Right ventricle myocardium inferior (tissue), 1 donor: Measurements from ENCODE around the gene THG1L. TPM values are rescaled to one million over a fixed set of nuclear protein-coding genes. Genes with fewer than 3 reads are reported as not detected.
A peak's percentile ranks its signal among the peaks of the same experiment; 100 is the strongest.
"Not testable (repeated sequence)": the region's sequence is repeated elsewhere in the genome, so short reads cannot be mapped to it uniquely, and the experiment has no call there.

Source experiments
- ATAC-seq: fragments of 200-7000 bp; cut with Tn5 transposase; one replicate; pipeline ENCODE4 v1.9.1; 2020; ENCODE audit warnings: mild to moderate bottlenecking, moderate library complexity
- DNase-seq: peaks from one replicate; pipeline ENCODE4 v3.0.0; 2021; ENCODE audit errors: missing footprints
- intact Hi-C: fragments of 100-400 bp; cut with DNase I; formaldehyde crosslinking; loops from one replicate; pipeline ENCODE4 v1.11.0; 2022
- long read RNA-seq: library from polyadenylated mRNA; unstranded; transcript quantifications from one replicate; pipeline ENCODE4 v2.0.0, GENCODE V29; 2021
- total RNA-seq: library from RNA; stranded (reverse); fragmentation: NEBNext Ultra II Directional; extraction: Animal tissue kit (Norgen Biotek cat#: 25700); gene quantifications from one replicate; pipeline ENCODE4 v1.2.1, GENCODE V29; 2021
- donor health status: DM: no; HTN: yes; CAD: no; lungs with severe emphysema.

Gene THG1L
- total RNA-seq = 3.9 TPM
- long read RNA-seq, partial matches to known transcripts = 0 of 5 reads
- long read RNA-seq, other reads (novel, unspliced or antisense) = 1 of 5 reads

- DNase-seq (peak; percentile 98), ATAC-seq (peak; percentile 99)
- intact Hi-C loops = no loop called here
Measured at GRCh38 chr5:157731272-157732129, at the start of gene THG1L. Gene THG1L (plus strand): TSS chr5:157731420. CDS start chr5:157731441, 21 bp downstream.

- ATAC-seq (no peak), DNase-seq (no peak)
- intact Hi-C loops = no loop called here
Measured at GRCh38 chr5:157682257-157682656, 49.0 kb upstream of the THG1L start.

GRCh38 chr5:157686276-157687197 is 44.7 kb upstream of the THG1L start:
- intact Hi-C loops, DNase-seq: not testable (repeated sequence)
- ATAC-seq = peak; percentile 80

- DNase-seq = no peak
- no peak for ATAC-seq
- intact Hi-C loops = no loop called here
Measured at GRCh38 chr5:157687198-157687554, 44.0 kb upstream of the THG1L start.

- ATAC-seq = no peak
- DNase-seq = no peak
Measured at GRCh38 chr5:157689942-157690689, 41.1 kb upstream of the THG1L start.

GRCh38 chr5:157690690-157691433 is 40.4 kb upstream of the THG1L start:
- ATAC-seq (no peak), DNase-seq (no peak)
- intact Hi-C loops = no loop called here

More at GRCh38 chr5:157689942-157690689, 41.1 kb upstream of the THG1L start:
- intact Hi-C loops = no loop called here

GRCh38 chr5:157693816-157694215 is 37.4 kb upstream of the THG1L start:
- intact Hi-C loops, DNase-seq: not testable (repeated sequence)

GRCh38 chr5:157696154-157696553 is 35.1 kb upstream of the THG1L start:
- intact Hi-C loops, ATAC-seq, DNase-seq: not testable (repeated sequence)

More at GRCh38 chr5:157693816-157694215, 37.4 kb upstream of the THG1L start:
- not testable (repeated sequence) for ATAC-seq

GRCh38 chr5:157698674-157699073 is 32.5 kb upstream of the THG1L start:
- DNase-seq, ATAC-seq, intact Hi-C loops: not testable (repeated sequence)

- DNase-seq (no peak), ATAC-seq (no peak)
- intact Hi-C loops = no loop called here
Measured at GRCh38 chr5:157703736-157704135, 27.5 kb upstream of the THG1L start.

- no peak for DNase-seq
- no peak for ATAC-seq
- intact Hi-C loops = no loop called here
Measured at GRCh38 chr5:157708866-157709265, 22.4 kb upstream of the THG1L start.

- intact Hi-C loops = no loop called here
- no peak for DNase-seq
- ATAC-seq = no peak
Measured at GRCh38 chr5:157709346-157709745, 21.9 kb upstream of the THG1L start.

- intact Hi-C loops = no loop called here
- no peak for ATAC-seq
- no peak for DNase-seq
Measured at GRCh38 chr5:157710431-157710830, 20.8 kb upstream of the THG1L start.

GRCh38 chr5:157710882-157711281 is 20.3 kb upstream of the THG1L start:
- DNase-seq (no peak), ATAC-seq (no peak)
- intact Hi-C loops = no loop called here

- intact Hi-C loops = no loop called here
- no peak for DNase-seq
- no peak for ATAC-seq
Measured at GRCh38 chr5:157713830-157714595, 17.2 kb upstream of the THG1L start.

GRCh38 chr5:157714596-157714864 is 16.7 kb upstream of the THG1L start:
- ATAC-seq (no peak), DNase-seq (no peak)
- intact Hi-C loops = no loop called here

- ATAC-seq (peak; percentile 89), DNase-seq (no peak)
- intact Hi-C loops = loop anchor here (2.0 to 5.0 kb wide), 2 partner anchors 50 to 391 kb away; no protein-coding TSS in a partner anchor
Measured at GRCh38 chr5:157718519-157718918, 12.7 kb upstream of the THG1L start.
